HUES64 (cell line): Measurements from ENCODE around the gene RHOXF2. TPM values are rescaled to one million over a fixed set of nuclear protein-coding genes. Genes with fewer than 3 reads are reported as not detected.
"Not testable (repeated sequence)": the region's sequence is repeated elsewhere in the genome, so short reads cannot be mapped to it uniquely, and the experiment has no call there.

Source experiments
- H3K27ac ChIP-seq: 2 replicates; pipeline ENCODE4 v1.7.0; 2013; ENCODE audit warnings: low read depth, low read length, inconsistent platforms
- H3K27me3 ChIP-seq: 2 replicates; pipeline ENCODE4 v1.6.1; 2013; ENCODE audit warnings: mild to moderate bottlenecking, low read length; ENCODE audit not compliant: insufficient read depth
- H3K36me3 ChIP-seq: 2 replicates; pipeline ENCODE4 v1.6.1; 2013; ENCODE audit warnings: mild to moderate bottlenecking, low read length; ENCODE audit not compliant: insufficient read depth
- H3K4me1 ChIP-seq: 2 replicates; pipeline ENCODE4 v1.6.1; 2013; ENCODE audit warnings: mild to moderate bottlenecking, low read length, moderate library complexity; ENCODE audit not compliant: insufficient read depth
- H3K4me3 ChIP-seq: 2 replicates; pipeline ENCODE4 v1.5.1; 2013; ENCODE audit warnings: mild to moderate bottlenecking, low read length, moderate library complexity
- H3K9ac ChIP-seq: 2 replicates; pipeline ENCODE4 v1.6.1; 2013; ENCODE audit warnings: mild to moderate bottlenecking, low read depth, low read length
- H3K9me3 ChIP-seq: 2 replicates; pipeline ENCODE4 v1.6.1; 2013; ENCODE audit warnings: low read depth, low read length; ENCODE audit not compliant: insufficient read depth
- WGBS: fragments of 150-250, 120-280 bp; methylation state at CpG from one replicate; pipeline ENCODE4 v1.1.7; 2013; ENCODE audit warnings: missing lambda C conversion rate; 5-methylcytosine and 5-hydroxymethylcytosine counted together
- polyA plus RNA-seq, 2 experiments: library from polyadenylated mRNA; stranded (reverse); fragments of 50-300 nt; gene quantifications; one replicate each; pipeline ENCODE4 v1.2.3, GENCODE V29; 2013

The RHOXF2 gene
- not detected for polyA plus RNA-seq (2013, experiment 1 of 2)
- polyA plus RNA-seq (2013, experiment 2 of 2), result not detected

- not testable (repeated sequence) for H3K9me3 ChIP-seq, H3K4me3 ChIP-seq, H3K27me3 ChIP-seq, H3K27ac ChIP-seq, H3K4me1 ChIP-seq, H3K36me3 ChIP-seq, H3K9ac ChIP-seq
- no CpG with 5 or more reads among the region's 15 CpGs for WGBS
These were observed at the start of gene RHOXF2 for GRCh38 chrX:120158313-120158712. Gene RHOXF2, plus strand, starts transcription at chrX:120158613. Its CDS starts 138 bp downstream, at chrX:120158751.

GRCh38 chrX:120109378-120109777, 49.0 kb upstream of the RHOXF2 start:
- no peak overlapping the region for H3K4me3 ChIP-seq
- H3K9me3 ChIP-seq, result no peaks in the 10 kb centered on the region
- no peaks in the 10 kb centered on the region for H3K27me3 ChIP-seq
- no peaks in the 10 kb centered on the region for H3K36me3 ChIP-seq
- no peak overlapping the region for H3K27ac ChIP-seq
- 100% methylated on average over 1 of the region's 1 CpG for WGBS
- H3K4me1 ChIP-seq, result no peaks in the 10 kb centered on the region
- H3K9ac ChIP-seq, result no peak overlapping the region

GRCh38 chrX:120111611-120112010, 46.8 kb upstream of the RHOXF2 start:
- no peak overlapping the region for H3K27ac ChIP-seq
- no peak overlapping the region for H3K4me3 ChIP-seq
- H3K9ac ChIP-seq, result no peak overlapping the region
- H3K4me1 ChIP-seq, result no peaks in the 10 kb centered on the region
- H3K27me3 ChIP-seq, result no peaks in the 10 kb centered on the region
- no peaks in the 10 kb centered on the region for H3K9me3 ChIP-seq
- H3K36me3 ChIP-seq, result no peaks in the 10 kb centered on the region

GRCh38 chrX:120115438-120115963, 42.9 kb upstream of the RHOXF2 start, which contains the start of gene RHOXF1:
Gene RHOXF1, minus strand, starts transcription at chrX:120115913. Its CDS starts 51 bp downstream, at chrX:120115862.
- H3K4me3 ChIP-seq, result no peak within 1 kb of the TSS
- no peak within 1 kb of the TSS for H3K9ac ChIP-seq
- H3K36me3 ChIP-seq, result no peaks in the 10 kb centered on the region
- H3K27ac ChIP-seq, result no peak within 1 kb of the TSS
- H3K9me3 ChIP-seq, result no peaks in the 10 kb centered on the region
- H3K27me3 ChIP-seq, result no peaks in the 10 kb centered on the region
- no peaks in the 10 kb centered on the region for H3K4me1 ChIP-seq
- 97% methylated on average over 35 of the region's 35 CpGs for WGBS

- no peaks in the 10 kb centered on the region for H3K27me3 ChIP-seq
- WGBS, result 87% methylated on average over 12 of the region's 12 CpGs
- H3K27ac ChIP-seq, result no peak overlapping the region
- H3K9ac ChIP-seq, result no peak overlapping the region
- H3K9me3 ChIP-seq, result no peaks in the 10 kb centered on the region
- H3K4me3 ChIP-seq, result no peak overlapping the region
- H3K4me1 ChIP-seq, result no peaks in the 10 kb centered on the region
- H3K36me3 ChIP-seq, result no peaks in the 10 kb centered on the region
These were observed 38.2 kb upstream of the RHOXF2 start for GRCh38 chrX:120120223-120120622.

GRCh38 chrX:120125444-120125843, 33.0 kb upstream of the RHOXF2 start:
- Histone ChIP-seq H3K9me3 (no peaks in the 10 kb centered on the region), H3K4me1 (no peaks in the 10 kb centered on the region), H3K36me3 (no peaks in the 10 kb centered on the region), H3K9ac (no peak overlapping the region), H3K27me3 (no peaks in the 10 kb centered on the region), H3K4me3 (no peak overlapping the region), H3K27ac (no peak overlapping the region)
- WGBS, result 91% methylated on average over 3 of the region's 3 CpGs

- 91% methylated on average over 5 of the region's 5 CpGs for WGBS
- H3K4me3 ChIP-seq, H3K27me3 ChIP-seq, H3K9me3 ChIP-seq, H3K4me1 ChIP-seq, H3K36me3 ChIP-seq, H3K9ac ChIP-seq: not testable (repeated sequence)
- peak overlapping the region; percentile 3; the same call in 1 of the 2 replicates for H3K27ac ChIP-seq
These were observed 30.0 kb upstream of the RHOXF2 start for GRCh38 chrX:120128306-120128846.

GRCh38 chrX:120136128-120136527, 22.3 kb upstream of the RHOXF2 start:
- Histone ChIP-seq H3K27me3 (no peaks in the 10 kb centered on the region), H3K27ac (no peak overlapping the region), H3K9ac (no peak overlapping the region), H3K4me3 (no peak overlapping the region), H3K9me3 (no peaks in the 10 kb centered on the region), H3K36me3 (no peaks in the 10 kb centered on the region), H3K4me1 (peaks cover 7% of the 10 kb centered on the region)
- WGBS, result 93% methylated on average over 6 of the region's 6 CpGs

GRCh38 chrX:120136840-120137239, 21.6 kb upstream of the RHOXF2 start:
- Histone ChIP-seq H3K9me3 (no peaks in the 10 kb centered on the region), H3K36me3 (no peaks in the 10 kb centered on the region), H3K9ac (no peak overlapping the region), H3K4me1 (peaks cover 7% of the 10 kb centered on the region), H3K27ac (no peak overlapping the region), H3K4me3 (no peak overlapping the region), H3K27me3 (no peaks in the 10 kb centered on the region)
- WGBS, result 61% methylated on average over 3 of the region's 3 CpGs

- Histone ChIP-seq H3K27ac (no peak overlapping the region), H3K27me3 (no peaks in the 10 kb centered on the region), H3K36me3 (no peaks in the 10 kb centered on the region), H3K9me3 (no peaks in the 10 kb centered on the region), H3K4me3 (no peak overlapping the region), H3K9ac (no peak overlapping the region), H3K4me1 (peaks cover 7% of the 10 kb centered on the region)
- 88% methylated on average over 1 of the region's 3 CpGs for WGBS
These were observed 21.0 kb upstream of the RHOXF2 start for GRCh38 chrX:120137439-120137838.

- H3K4me1 ChIP-seq, result peaks cover 7% of the 10 kb centered on the region
- no peak overlapping the region for H3K9ac ChIP-seq
- H3K9me3 ChIP-seq, result no peaks in the 10 kb centered on the region
- no peaks in the 10 kb centered on the region for H3K36me3 ChIP-seq
- H3K27me3 ChIP-seq, result no peaks in the 10 kb centered on the region
- 76% methylated on average over 11 of the region's 11 CpGs for WGBS
- no peak overlapping the region for H3K27ac ChIP-seq
- no peak overlapping the region for H3K4me3 ChIP-seq
These were observed 18.0 kb upstream of the RHOXF2 start for GRCh38 chrX:120140293-120140981.
